Frontal cortex (tissue), 4 donors: ENCODE data around the gene GCC2. TPM values are rescaled to one million over a fixed set of nuclear protein-coding genes. Genes with fewer than 3 reads are reported as not detected.
"Not testable (repeated sequence)": the region's sequence is repeated elsewhere in the genome, so short reads cannot be mapped to it uniquely, and the experiment has no call there.

Source experiments
- DNase-seq, 2 donors: peaks; one replicate each; pipeline ENCODE4 v3.0.0; 2012; ENCODE audit warnings: low spot score in 2 of 2
- FAIRE-seq: peaks from 2 replicates; lab custom pipeline; 2012; peaks lifted over from hg19 to GRCh38; lab: Jason Lieb, UNC
- total RNA-seq: library from RNA; depleted of rRNA; stranded (reverse); fragments of >200 nt; gene quantifications from one replicate; pipeline ENCODE4 v1.2.3, GENCODE V29; 2014
- donor health status: control.
- donor health status: control.
- donor health status: control.

GCC2 gene
- total RNA-seq: 31.8 TPM

GRCh38 chr2:108448678-108449409 lies at the start of gene GCC2:
Gene GCC2 (plus strand): TSS chr2:108449206. CDS start chr2:108449275, 69 bp downstream.
- FAIRE-seq (no peak), DNase-seq (peak; percentile 76 to 86)

GRCh38 chr2:108399479-108399878 lies 49.5 kb upstream of the GCC2 start:
- FAIRE-seq: no peak
- DNase-seq: no peak

GRCh38 chr2:108401800-108402199 lies 47.2 kb upstream of the GCC2 start:
- FAIRE-seq (no peak), DNase-seq (no peak)

- DNase-seq: no peak
- FAIRE-seq: no peak
Measured at GRCh38 chr2:108403494-108403893, 45.5 kb upstream of the GCC2 start.

GRCh38 chr2:108404784-108405397 lies 44.1 kb upstream of the GCC2 start:
- no peak for DNase-seq
- no peak for FAIRE-seq

- DNase-seq: no peak
- FAIRE-seq: no peak
Measured at GRCh38 chr2:108407864-108408729, 40.9 kb upstream of the GCC2 start.

DNA sequence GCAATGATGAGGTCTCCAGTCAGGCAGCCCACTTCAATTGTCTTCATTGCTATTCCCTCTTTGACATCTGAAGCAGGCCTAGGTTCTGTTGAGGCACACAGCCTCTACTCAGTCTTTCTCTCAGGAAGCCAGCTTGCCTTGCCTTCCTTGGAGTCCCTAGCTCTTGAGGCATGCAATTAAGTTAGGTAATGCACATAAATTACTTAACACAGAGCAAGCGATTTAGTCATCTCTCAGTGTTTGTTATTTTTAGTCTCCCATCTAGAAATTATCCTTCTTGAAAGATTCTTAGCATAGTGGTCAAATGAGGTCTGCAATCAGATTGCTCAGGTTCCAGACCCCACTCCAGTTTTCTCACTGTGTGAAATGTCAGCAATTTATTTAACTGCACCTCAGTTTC lies 39.2 kb upstream of the GCC2 start:
- DNase-seq (no peak), FAIRE-seq (no peak)

DNA sequence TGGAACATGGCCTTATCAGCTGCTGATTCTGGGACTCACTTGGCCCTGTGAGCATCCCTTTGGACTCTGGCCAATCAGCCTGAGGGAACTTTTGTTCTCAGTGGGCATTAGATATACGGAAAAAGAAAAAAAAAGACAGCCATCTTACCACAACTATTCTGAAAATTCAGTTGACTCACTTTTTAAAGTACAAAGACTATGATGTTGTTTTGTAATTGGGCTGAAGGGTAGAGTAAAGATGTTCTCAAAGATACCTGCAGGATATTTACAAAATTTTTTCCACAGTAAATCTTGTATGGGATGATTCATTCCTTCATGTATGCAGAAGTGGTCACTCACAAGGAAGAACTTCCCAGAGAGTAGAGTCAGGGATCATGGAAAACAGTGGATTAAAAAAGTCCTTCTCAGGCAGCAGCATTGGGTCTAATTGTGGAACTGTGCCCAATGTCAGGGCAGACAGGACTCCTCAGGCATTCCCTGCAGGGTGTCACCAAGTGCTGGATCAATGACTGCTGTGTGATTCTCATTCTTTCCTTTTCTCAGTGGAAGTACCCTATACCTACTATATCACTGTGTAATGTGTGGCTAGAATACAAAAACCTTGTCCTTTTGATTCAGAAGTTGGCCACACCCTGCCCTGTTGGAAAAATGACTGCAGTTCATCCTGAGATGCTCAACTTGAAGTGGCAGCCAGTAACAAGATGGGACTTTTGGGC lies 35.9 kb upstream of the GCC2 start:
- DNase-seq: no peak
- FAIRE-seq: no peak

GRCh38 chr2:108413711-108414095 lies 35.3 kb upstream of the GCC2 start:
- no peak for DNase-seq
- no peak for FAIRE-seq

DNA sequence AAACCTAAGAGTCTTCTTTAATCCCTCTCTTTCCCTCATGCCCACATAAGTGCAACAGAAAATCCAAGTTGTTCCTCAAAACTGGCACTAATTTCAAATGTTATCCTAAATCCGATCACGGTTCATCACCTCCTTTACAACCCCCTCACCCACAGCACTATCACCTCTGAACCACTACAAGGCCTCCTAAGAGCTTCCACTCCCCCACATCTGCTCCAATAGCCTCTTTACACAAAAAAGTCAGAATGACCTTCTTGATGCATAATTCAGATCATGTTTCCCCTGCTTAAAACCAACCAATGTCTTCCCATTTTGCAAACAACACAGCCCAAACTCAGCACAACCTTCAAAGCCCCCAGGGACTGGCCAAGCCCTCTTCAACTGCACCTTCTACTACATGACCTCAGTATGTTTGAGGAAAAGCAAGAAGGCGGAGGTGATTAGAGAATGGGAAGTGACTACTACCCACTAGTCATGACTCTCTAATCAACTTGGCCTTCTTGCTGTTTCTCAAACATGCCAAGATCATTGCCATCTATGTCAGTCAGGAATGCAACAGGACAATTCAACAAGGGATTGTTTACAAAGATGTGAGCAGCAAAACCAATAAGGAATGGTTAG lies 34.6 kb upstream of the GCC2 start:
- DNase-seq (no peak), FAIRE-seq (no peak)

DNA sequence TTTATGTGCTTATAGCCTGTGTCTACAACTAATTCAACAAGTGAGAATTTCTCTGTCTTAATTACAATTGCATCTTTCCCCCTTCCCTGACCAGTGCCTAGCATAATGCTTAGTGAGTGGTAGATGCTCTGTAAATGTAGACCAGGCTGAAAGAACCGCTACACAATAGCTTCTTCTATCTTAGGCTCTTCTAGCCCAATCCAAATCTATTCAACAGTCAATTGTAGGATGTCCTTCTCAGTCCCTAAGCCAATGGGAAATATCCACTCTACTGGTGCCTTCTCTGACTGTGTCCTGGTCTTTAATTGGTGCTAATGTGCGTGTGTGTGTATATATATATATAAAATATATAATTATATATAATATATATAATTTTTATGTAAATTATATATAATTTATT lies 34.1 kb upstream of the GCC2 start:
- no peak for FAIRE-seq
- no peak for DNase-seq

DNA sequence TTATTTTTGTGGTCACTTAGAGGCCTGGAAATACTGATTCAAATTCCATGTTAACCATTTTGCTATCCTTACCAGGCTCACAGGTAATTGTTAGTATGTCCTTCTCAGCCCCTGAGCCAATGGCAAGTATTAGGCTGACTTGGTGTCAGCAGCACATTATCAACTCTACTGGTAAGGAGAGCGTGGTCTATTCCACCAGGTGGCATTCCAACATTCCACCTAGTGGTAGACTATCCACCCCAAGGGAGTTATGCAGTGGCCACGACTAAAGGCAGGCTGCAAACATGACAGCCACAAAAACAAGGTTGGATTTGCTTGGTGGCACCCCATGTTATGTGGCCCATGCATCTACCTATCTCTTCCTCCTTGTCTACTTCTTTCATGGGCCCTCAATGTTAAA lies 31.8 kb upstream of the GCC2 start:
- DNase-seq (no peak), FAIRE-seq (no peak)

DNA sequence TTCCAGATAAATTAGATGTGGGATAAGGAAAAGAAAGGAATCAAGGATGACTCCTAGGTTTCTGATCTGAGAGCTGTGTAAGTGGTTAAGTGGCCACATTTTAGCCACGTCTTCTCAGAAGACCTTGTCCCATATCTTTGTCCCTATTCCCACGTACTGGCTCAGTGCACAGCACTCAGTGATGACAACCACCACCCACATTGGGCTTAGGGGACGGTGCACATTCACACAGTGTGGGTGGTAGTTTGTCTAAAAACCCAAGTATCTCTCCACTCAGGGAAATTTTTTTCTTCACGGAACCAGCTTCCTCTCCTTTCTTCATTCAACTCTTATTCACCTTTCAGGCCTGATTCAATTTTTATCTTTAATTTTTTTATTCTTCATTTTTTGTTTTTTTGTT lies 30.6 kb upstream of the GCC2 start:
- DNase-seq (no peak), FAIRE-seq (no peak)

- DNase-seq: no peak
- FAIRE-seq: no peak
Measured at GRCh38 chr2:108423067-108423466, 25.9 kb upstream of the GCC2 start.

- FAIRE-seq: no peak
- DNase-seq: no peak
Measured at GRCh38 chr2:108423502-108424251, 25.3 kb upstream of the GCC2 start.

GRCh38 chr2:108428286-108429009 lies 20.6 kb upstream of the GCC2 start:
- no peak for DNase-seq
- no peak for FAIRE-seq

- FAIRE-seq: not testable (repeated sequence)
Measured at GRCh38 chr2:108435578-108435977, 13.4 kb upstream of the GCC2 start.

DNA sequence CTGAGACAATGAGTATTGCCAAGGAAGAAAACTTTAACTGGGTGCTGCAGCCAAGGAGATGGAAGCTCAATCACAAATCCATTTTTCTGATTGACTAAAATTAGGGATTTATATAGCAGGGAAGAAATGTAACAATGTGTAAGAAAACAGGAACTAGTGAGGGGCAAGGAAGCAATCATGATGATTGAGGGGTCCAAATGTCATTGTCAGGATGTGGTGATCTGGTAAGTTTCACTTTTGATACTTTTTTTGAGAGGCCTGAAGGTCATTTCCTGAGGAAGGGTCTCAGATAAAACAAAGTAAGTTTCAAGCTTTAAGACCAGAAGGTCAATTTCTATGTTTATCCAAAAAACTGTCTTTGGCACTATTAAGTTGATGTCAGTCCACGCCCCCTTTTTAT lies 12.0 kb upstream of the GCC2 start:
- no peak for FAIRE-seq
- no peak for DNase-seq

More at GRCh38 chr2:108435578-108435977, 13.4 kb upstream of the GCC2 start:
- not testable (repeated sequence) for DNase-seq
